Measurements from ENCODE around the gene KRTAP4-5. TPM values are rescaled to one million over a fixed set of nuclear protein-coding genes. Genes with fewer than 3 reads are reported as not detected.

Gene KRTAP4-5
- total RNA-seq, 1 donor from 2014 or later, result not detected

- no peak for DNase-seq (ENCODE audit: low read depth)
- no peaks in the 10 kb centered on the region for H3K9me3 ChIP-seq (ENCODE audit: insufficient read depth, low read depth, low read length)
- H3K36me3 ChIP-seq (ENCODE audit: insufficient read depth, low read length), result no peaks in the 10 kb centered on the region
- no peak for TF ChIP-seq CTCF (IDR thresholded peaks at IDR 0.05; ENCODE audit: insufficient read depth, low read depth, low read length)
- TF ChIP-seq EZH2 (IDR thresholded peaks at IDR 0.05; ENCODE audit: insufficient read depth, low read length), result no peak
- no peak for FAIRE-seq
- Mint-ChIP-seq H3K4me1 (ENCODE audit: low read depth, unreplicated experiment) (no peaks in the 10 kb centered on the region), H3K27me3 (ENCODE audit: low read depth, unreplicated experiment) (peaks cover 8% of the 10 kb centered on the region), H3K4me3 (ENCODE audit: unreplicated experiment) (no peak overlapping the region), H3K9me3 (ENCODE audit: unreplicated experiment) (peaks cover 4% of the 10 kb centered on the region), H3K27ac (ENCODE audit: unreplicated experiment) (no peak overlapping the region), H3K36me3 (ENCODE audit: low read depth, unreplicated experiment) (no peaks in the 10 kb centered on the region)
- H4K20me1 ChIP-seq (ENCODE audit: insufficient read depth, low read length), result no peaks in the 10 kb centered on the region
- H3K4me3 ChIP-seq (ENCODE audit: insufficient read depth, low read depth, low read length), result no peak overlapping the region
- no peak overlapping the region for H3K9ac ChIP-seq (ENCODE audit: low read length)
- no peak overlapping the region for H3K27ac ChIP-seq (ENCODE audit: low read depth, low read length)
- no peak overlapping the region for H2AFZ ChIP-seq (ENCODE audit: low read depth, low read length)
- H3K79me2 ChIP-seq (ENCODE audit: insufficient read depth, low read length), result no peaks in the 10 kb centered on the region
- H3K27me3 ChIP-seq (ENCODE audit: insufficient read depth, low read length), result no peaks in the 10 kb centered on the region
- no peak overlapping the region for H3K4me2 ChIP-seq (ENCODE audit: low read length)
- H3K4me1 ChIP-seq (ENCODE audit: insufficient read depth, low read length), result no peaks in the 10 kb centered on the region
These were observed 37.2 kb upstream of the KRTAP4-5 start for GRCh38 chr17:41186872-41187271.

DNA sequence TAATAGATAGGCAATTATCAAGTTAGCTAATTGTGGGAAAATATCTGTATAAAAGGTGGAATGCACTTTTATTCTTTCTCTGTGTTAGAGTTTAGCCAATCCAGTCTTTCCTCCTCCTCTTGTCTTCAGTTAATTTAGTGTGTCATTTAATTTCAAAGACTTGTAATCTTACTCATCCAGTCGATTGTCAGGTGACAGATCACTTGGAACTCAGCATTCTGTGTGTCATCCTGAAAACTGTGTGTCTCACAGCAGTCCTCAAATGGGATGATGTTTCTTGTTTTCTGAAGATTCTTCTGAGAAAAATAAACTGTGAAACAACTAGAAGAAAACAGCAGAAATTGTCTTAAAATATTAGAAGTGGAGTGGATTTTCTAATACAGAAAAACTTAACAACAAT lies 35.4 kb upstream of the KRTAP4-5 start:
- H3K4me3 Mint-ChIP-seq (ENCODE audit: unreplicated experiment), result no peak overlapping the region
- FAIRE-seq, result no peak
- H3K27me3 ChIP-seq (ENCODE audit: insufficient read depth, low read length), result no peaks in the 10 kb centered on the region

More for the DNA sequence above, 35.4 kb upstream of the KRTAP4-5 start:
- no peaks in the 10 kb centered on the region for H3K4me1 ChIP-seq (ENCODE audit: insufficient read depth, low read length)
- no peaks in the 10 kb centered on the region for H3K9me3 ChIP-seq (ENCODE audit: insufficient read depth, low read depth, low read length)
- H3K4me2 ChIP-seq (ENCODE audit: low read length), result no peak overlapping the region
- H3K9ac ChIP-seq (ENCODE audit: low read length), result no peak overlapping the region
- no peak overlapping the region for H3K4me3 ChIP-seq (ENCODE audit: insufficient read depth, low read depth, low read length)
- DNase-seq (ENCODE audit: low read depth), result no peak
- no peak overlapping the region for H2AFZ ChIP-seq (ENCODE audit: low read depth, low read length)
- H3K79me2 ChIP-seq (ENCODE audit: insufficient read depth, low read length), result no peaks in the 10 kb centered on the region
- H3K27ac ChIP-seq (ENCODE audit: low read depth, low read length), result no peak overlapping the region
- no peak overlapping the region for H3K27ac Mint-ChIP-seq (ENCODE audit: unreplicated experiment)
- no peaks in the 10 kb centered on the region for H3K4me1 Mint-ChIP-seq (ENCODE audit: low read depth, unreplicated experiment)
- no peaks in the 10 kb centered on the region for H3K36me3 ChIP-seq (ENCODE audit: insufficient read depth, low read length)
- H3K27me3 Mint-ChIP-seq (ENCODE audit: low read depth, unreplicated experiment), result peaks cover 4% of the 10 kb centered on the region
- H3K36me3 Mint-ChIP-seq (ENCODE audit: low read depth, unreplicated experiment), result no peaks in the 10 kb centered on the region
- H3K9me3 Mint-ChIP-seq (ENCODE audit: unreplicated experiment), result peaks cover 2% of the 10 kb centered on the region
- H4K20me1 ChIP-seq (ENCODE audit: insufficient read depth, low read length), result no peaks in the 10 kb centered on the region
- TF ChIP-seq CTCF (IDR thresholded peaks at IDR 0.05; ENCODE audit: insufficient read depth, low read depth, low read length) (no peak), EZH2 (IDR thresholded peaks at IDR 0.05; ENCODE audit: insufficient read depth, low read length) (no peak)
